ENCODE data around the gene CCDC116. TPM values are rescaled to one million over a fixed set of nuclear protein-coding genes. Genes with fewer than 3 reads are reported as not detected.
"Not testable (repeated sequence)": the region's sequence is repeated elsewhere in the genome, so short reads cannot be mapped to it uniquely, and the experiment has no call there.

CCDC116 gene
- 0.58 TPM for polyA plus RNA-seq (ENCODE audit: insufficient read length)
- long read RNA-seq, donor 1 = 0 reads
- long read RNA-seq, donor 2 = 0 reads
- long read RNA-seq, donor 3 = 0 reads
- long read RNA-seq, donor 4 = 0 reads
- long read RNA-seq, donor 5 = 0 reads
- long read RNA-seq, donor 6 = 0 reads
- long read RNA-seq, donor 7 = 0 reads
- long read RNA-seq, donor 8 = 0 reads

- no peak for DNase-seq
These were observed at the start of gene CCDC116 for GRCh38 chr22:21632237-21632895. Gene CCDC116 (plus strand): TSS chr22:21632760. CDS start chr22:21633182, 422 bp downstream.

- no peak for DNase-seq
These were observed 49.5 kb upstream of the CCDC116 start for GRCh38 chr22:21582801-21583740.

- DNase-seq = no peak
These were observed 47.2 kb upstream of the CCDC116 start for GRCh38 chr22:21585389-21585788.

DNA sequence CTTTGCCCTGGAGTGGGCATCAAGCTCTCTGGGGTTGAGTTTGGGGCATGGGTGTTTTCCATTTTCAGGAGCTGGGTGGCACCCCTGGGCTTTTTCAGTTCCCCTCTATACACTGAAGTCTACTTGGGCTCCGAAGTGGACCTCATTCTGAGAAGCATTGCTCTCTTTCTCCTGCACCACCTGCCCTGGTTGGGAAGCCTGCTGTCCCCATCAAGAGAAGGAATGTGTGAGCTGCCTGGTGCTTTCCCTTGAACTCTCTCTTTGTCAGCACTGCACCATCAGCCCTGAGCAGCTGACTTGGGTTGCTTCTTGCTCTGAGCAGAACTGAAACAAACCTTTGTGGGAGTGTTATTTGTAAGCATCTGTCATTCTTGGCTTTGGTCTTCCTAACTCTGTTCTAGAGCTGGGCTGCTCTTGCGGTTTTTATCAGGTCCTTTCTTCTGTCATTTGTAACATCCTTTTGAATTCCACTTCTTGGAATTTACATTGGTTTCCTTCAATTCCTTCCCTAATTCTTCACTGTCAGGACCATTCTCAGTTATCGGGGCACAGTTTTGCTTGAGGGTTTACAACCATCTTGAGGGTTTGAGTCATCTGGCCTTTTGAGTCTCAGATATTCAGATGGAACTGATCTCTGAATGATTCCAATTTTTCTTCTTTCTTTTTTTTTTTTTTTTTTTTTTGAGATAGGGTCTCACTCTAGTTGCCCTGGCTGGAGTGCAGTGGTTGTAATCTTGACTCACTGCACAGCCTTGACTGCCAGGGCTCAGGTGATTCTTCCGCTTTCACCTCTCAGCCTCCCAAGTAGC, 44.6 kb upstream of the CCDC116 start:
- no peak for DNase-seq

GRCh38 chr22:21589396-21589795, 43.2 kb upstream of the CCDC116 start:
- DNase-seq = no peak

DNA sequence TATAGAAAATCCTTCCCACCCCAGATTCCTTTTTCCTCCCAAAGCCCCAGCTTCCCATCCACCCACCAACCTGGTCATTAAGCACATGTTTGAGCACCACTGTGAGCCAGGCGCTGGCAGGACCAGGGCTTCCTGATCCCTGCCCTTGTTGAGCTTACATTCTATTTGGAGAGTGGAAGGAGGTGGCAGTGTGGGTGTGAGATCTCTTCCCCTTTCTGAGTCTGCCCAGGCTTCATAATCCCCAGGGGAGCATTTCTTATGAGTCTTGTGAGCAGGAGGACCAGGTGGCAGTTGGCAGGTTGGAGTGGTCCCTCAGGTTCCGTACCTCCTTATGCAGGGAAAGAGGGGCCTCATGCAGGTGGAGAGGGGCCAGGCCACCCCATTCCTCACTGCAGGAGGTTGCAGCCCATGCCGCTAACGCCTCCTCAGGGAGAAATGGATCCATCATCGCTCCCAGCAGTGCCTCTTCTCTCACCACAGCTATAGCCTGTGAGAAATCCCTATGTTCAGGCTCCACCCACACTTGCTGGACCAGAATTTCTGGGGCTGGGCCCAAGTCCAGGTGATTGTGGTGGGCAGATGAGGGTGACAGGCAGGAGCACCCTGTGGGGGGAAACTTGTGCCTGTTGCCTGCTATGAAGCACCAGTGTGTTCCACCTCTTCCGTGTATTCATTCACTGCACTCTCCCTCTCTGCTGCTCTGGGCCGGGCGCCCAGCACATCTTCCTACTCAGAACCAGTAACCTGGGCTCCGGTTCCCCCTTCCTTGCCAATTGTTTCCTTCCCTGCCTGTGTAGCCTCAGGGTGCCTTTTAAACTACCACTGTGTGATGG, 41.5 kb upstream of the CCDC116 start:
- no peak for DNase-seq

DNA sequence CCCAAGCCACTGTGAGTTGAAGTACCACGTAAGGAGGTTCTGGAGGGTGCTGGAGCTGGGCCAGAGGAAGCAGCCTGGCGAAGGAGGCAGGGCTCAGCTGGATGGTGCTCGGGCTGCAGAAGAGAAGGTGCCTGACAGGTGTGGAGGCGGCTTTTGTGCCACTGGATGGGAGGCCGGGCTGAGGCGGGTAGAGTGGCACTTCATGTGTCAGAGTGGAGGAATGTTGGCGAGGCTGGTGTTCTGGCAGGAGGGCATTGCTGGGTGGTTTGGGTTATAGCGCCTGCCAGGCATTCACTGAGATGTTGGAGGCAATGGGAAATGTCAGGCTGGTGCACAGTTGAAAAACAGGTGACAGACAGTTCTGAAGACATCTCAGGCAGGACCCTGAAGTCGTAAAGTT, 40.9 kb upstream of the CCDC116 start:
- no peak for DNase-seq

DNA sequence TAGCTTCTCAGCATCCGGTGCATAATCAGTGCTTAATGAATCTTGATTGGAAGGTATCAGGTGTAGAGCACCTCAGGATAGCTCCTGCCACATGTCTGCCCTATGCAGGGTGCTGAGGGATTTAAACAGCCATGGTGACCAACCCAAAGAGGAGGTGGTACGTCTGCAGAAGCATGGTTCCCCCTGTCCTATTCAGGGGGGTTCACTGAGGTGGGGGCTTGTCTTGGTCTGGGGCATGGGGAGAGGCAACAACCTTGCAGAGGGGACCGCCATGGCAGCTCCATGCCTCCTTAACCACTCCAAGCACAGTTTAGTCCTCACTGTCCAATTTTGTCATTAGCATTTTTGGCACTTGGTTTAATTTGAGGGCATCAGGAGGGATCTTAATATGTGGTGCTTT, 40.1 kb upstream of the CCDC116 start:
- no peak for DNase-seq

DNA sequence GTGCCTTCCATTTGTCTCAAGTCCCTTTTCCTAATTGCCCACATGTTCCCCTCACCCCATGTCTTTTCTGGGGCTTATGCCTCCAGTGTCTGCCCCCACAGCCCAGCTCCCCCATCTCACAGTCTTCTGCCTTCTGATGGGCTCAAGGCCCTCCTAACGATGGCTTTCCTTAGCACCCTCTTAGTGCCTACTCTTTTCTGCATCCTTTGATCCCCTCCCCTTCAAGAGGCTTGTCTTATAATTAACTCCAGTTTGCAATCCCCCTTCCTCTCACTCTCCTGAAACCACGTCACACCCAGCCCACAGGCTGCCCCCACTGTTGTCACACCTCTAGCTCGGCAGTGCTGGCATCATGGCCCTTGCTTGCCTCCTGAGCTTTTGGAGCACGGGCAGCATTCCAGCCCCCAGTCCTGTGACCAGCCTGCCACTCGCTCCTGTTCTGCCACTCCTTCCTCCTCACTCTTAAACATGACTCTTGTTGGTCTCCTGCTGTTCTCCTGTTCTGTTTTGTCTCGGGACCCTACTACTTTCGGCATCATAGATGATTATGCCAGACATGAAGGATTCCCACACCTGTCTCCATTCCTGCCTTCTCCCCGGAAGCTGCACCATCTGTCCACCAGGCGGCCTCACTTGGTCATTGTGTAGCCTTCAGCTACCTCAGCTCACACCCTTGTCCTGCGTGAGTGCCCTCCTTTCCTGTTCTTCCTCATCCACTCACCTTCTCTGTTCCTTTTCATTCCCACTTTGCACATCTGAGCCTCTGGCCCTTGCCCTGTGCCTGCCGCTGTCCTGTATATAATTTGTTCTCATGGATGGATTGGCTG, 38.9 kb upstream of the CCDC116 start:
- no peak for DNase-seq

DNA sequence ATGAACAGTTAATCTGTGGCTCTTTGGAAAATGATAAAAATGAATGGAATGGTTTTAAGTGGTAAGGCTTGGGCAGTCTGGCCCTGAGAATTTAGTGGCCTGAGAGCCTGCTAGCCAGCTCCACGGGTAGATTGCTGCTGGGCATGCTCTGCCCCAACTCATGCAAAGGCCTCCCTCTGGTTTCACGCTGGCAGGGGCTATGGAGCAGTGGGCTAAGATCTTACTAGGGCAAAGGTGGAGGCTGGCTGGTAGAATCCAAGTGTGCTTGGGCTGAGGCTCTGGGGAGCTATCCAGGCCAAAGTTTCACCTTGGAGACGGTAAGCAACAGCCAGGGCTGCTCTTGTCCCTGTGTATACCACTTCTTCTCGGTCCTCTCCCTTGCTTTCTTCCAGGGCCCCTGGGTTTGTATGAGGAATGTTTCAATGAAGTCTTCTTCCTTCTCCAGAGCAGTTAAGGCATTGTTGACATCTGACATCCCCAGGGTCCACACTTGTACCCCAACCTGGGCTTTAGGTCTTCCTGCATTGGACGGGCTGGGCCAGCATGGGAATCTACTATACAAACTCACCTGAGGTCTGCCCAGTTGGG, 37.6 kb upstream of the CCDC116 start:
- no peak for DNase-seq

DNA sequence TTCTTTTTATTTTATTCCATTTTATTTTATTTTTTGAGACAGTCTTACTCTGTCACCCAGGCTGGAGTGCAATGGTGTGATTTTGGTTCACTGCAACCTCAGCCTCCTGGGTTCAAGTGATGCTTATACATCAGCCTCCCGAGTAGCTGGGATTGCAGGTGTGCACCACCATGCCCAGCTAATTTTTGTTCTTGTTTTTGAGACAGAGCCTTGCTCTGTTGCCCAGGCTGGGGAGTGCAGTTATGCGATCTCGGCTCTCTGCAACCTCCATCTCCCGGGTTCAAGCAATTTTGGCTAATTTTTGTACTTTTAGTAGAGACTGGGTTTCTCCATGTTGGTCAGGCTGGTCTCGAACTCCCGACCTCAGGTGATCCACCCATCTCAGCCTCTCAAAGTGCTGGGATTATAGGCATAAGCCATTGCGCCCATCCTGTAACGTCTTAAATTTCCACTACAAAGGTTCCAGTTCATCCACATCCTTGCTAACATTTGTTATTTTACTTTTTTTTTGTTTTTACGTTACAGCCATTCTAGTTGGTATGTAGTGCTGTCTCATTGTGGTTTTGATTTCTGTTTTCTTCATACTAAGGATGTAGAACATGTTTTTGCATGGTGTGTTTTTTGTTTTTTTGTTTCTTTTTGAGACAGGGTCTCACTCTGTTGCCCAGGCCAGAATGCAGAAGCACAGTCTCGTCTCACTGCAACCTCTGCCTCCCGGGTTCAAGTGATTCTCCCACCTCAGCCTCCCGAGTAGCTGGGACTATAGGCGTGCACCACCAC, 36.0 kb upstream of the CCDC116 start:
- DNase-seq = not testable (repeated sequence)

- DNase-seq = no peak
These were observed 34.3 kb upstream of the CCDC116 start for GRCh38 chr22:21598302-21598701.

DNA sequence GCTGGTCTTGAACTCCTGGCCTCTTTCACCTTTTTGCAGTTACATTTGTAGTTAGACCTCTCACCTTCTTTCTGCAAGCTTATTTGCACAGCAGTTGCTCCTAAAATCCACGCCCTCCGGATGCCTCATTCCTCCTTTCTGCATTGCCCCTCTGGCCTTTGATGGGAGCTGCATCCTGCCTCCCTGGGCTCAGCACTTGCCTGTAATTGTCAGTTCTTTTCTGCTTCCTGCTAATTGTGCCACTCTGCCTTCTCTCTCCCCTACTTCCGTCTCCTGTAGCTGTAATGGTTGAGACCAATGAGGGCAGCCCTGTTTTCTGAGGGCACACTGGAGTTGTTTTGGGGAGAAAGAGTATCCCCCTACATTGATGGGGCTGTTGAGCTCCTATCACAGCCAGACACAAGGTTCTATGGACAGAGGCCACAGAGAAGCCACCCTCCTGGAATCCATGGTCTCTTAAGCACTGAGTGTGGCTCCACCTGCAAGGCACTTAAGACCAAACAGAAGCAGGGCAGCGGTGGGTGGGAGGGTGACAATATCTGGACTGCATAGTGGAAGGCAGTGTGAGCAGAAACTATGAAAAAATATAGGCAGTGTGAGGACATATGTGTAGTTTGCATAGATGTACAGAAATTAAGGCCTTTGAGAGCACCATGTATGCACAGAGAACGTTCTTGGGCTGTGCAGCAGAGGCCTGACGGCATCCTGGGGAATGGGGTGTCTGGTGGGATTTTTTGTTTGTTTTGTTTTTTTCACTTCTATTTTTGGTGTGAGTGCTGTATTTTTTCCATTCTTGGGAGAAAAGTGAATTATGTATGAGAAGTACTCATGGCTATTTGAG, 33.3 kb upstream of the CCDC116 start:
- no peak for DNase-seq

DNA sequence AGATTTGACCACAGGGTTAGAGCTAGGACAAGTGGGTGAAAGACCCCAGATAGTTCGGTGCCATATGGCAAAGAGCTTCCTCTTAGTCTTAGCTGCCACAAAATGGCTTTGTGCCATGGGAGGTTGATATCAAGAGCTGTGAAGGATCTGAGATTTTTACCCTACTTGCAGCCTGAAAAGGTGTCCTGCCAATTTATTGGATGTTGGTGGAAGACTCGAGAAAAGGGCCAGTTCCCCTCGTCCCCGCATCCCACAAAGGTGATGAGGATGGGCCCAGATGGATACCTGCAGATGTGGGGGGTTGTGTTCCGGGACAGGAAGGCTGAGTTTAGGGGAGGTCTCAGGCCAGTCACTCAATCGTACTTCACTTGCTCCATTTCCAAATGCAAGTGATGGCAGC, 30.0 kb upstream of the CCDC116 start:
- no peak for DNase-seq

DNA sequence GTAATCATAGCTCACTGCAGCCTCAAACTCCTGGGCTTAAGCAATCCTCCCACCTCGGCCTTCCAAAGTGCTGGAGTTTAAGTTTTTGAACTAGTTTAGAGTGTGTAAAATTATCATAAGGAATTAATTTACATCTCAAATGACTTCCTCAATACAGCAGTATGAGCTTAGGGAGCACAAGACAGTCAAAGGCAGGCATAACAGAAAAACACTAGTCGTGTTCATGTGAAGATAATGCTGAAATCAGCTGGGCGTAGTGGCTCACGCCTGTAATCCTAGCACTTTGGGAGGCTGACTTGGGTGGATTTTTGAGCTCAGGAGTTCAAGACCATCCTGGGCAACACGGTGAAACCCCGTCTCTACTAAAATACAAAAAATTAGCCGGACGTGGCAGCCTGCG, 28.6 kb upstream of the CCDC116 start:
- no peak for DNase-seq

GRCh38 chr22:21605887-21606564, 26.5 kb upstream of the CCDC116 start:
- DNase-seq = no peak

GRCh38 chr22:21606775-21607174, 25.8 kb upstream of the CCDC116 start:
- no peak for DNase-seq
